Naive thymus-derived CD4-positive, alpha-beta T cell (primary cell): ENCODE results near the gene KCNH8. TPM values are rescaled to one million over a fixed set of nuclear protein-coding genes. Genes with fewer than 3 reads are reported as not detected.

Experiments used
- ATAC-seq: fragments of 150-1000 bp; cut with Tn5 transposase; 2 replicates; pipeline ENCODE4 v1.10.0; 2021; ENCODE audit warnings: mild to moderate bottlenecking, moderate library complexity
- CTCF ChIA-PET: fragments of 350-600 bp; sonication (Branson Sonifier 250); formaldehyde crosslinking; loops from one replicate; lab custom pipeline; 2021; ENCODE audit warnings: antibody characterized with exemption; lab: Charles Lee
- POLR2A ChIA-PET: fragments of 350-600 bp; sonication (Branson Sonifier 250); formaldehyde crosslinking; loops from one replicate; lab custom pipeline; 2021; ENCODE audit warnings: antibody characterized with exemption, inconsistent platforms; lab: Charles Lee
- DNase-seq, 9 donors: peaks; one replicate each; pipeline versions ENCODE4 v3.0.0 to v3.0.0-alpha.2; 2020 to 2022; ENCODE audit warnings: mixed read lengths in 1 of 9
- H3K27ac ChIP-seq: one replicate; pipeline ENCODE4 v1.7.0; 2013; ENCODE audit warnings: mild to moderate bottlenecking, low read depth, low read length, moderate library complexity
- H3K27me3 ChIP-seq, 2 donors: one replicate each; pipeline ENCODE4 v1.7.0; 2013; ENCODE audit warnings: low read length in 2 of 2, mild to moderate bottlenecking in 2 of 2, moderate library complexity in 2 of 2; ENCODE audit not compliant: control insufficient read depth in 2 of 2, insufficient read depth in 2 of 2
- H3K36me3 ChIP-seq, 3 experiments: 1 replicate in 2 of 3; 2 replicates in 1 of 3; pipeline ENCODE4 v1.7.0; 2013; ENCODE audit warnings: low read length in 3 of 3, mild to moderate bottlenecking in 3 of 3, moderate library complexity in 1 of 3; ENCODE audit not compliant: insufficient read depth in 3 of 3, control insufficient read depth in 2 of 3
- H3K4me1 ChIP-seq, 2 donors: one replicate each; pipeline ENCODE4 v1.7.0; 2013; ENCODE audit warnings: low read length in 2 of 2, mild to moderate bottlenecking in 2 of 2, moderate library complexity in 1 of 2; ENCODE audit not compliant: control insufficient read depth in 2 of 2, insufficient read depth in 2 of 2
- H3K4me3 ChIP-seq: 2 replicates; pipeline ENCODE4 v1.7.0; 2013; ENCODE audit warnings: mild to moderate bottlenecking, low read length
- H3K9me3 ChIP-seq, 3 experiments: 1 replicate in 2 of 3; 2 replicates in 1 of 3; pipeline ENCODE4 v1.7.0; 2013; ENCODE audit warnings: low read length in 3 of 3; ENCODE audit not compliant: control insufficient read depth in 2 of 3
- H3K27ac Mint-ChIP-seq, 9 donors: one replicate each; pipeline ENCODE4 v1.8.0; 2020 to 2022; ENCODE audit warnings: mixed read lengths in 9 of 9, mild to moderate bottlenecking in 8 of 9, moderate library complexity in 5 of 9, inconsistent platforms in 2 of 9
- H3K27me3 Mint-ChIP-seq, 5 donors: one replicate each; pipeline ENCODE4 v1.8.0; 2021 to 2022; ENCODE audit warnings: mixed read lengths in 5 of 5, mild to moderate bottlenecking in 1 of 5
- H3K36me3 Mint-ChIP-seq, 5 donors: one replicate each; pipeline ENCODE4 v1.8.0; 2020 to 2022; ENCODE audit warnings: mixed read lengths in 5 of 5, mild to moderate bottlenecking in 3 of 5, inconsistent platforms in 1 of 5
- H3K4me1 Mint-ChIP-seq, 7 donors: one replicate each; pipeline ENCODE4 v1.8.0; 2020 to 2022; ENCODE audit warnings: mixed read lengths in 7 of 7, mild to moderate bottlenecking in 3 of 7, inconsistent platforms in 1 of 7
- H3K4me3 Mint-ChIP-seq, 10 donors: one replicate each; pipeline ENCODE4 v1.8.0; 2020 to 2022; ENCODE audit warnings: mild to moderate bottlenecking in 10 of 10, mixed read lengths in 10 of 10, moderate library complexity in 6 of 10, inconsistent platforms in 2 of 10
- H3K9me3 Mint-ChIP-seq, 11 donors: one replicate each; pipeline ENCODE4 v1.8.0; 2020 to 2022; ENCODE audit warnings: mixed read lengths in 11 of 11, mild to moderate bottlenecking in 4 of 11, inconsistent platforms in 1 of 11, moderate library complexity in 1 of 11
- intact Hi-C, 2 donors: fragments of 100-400 bp; cut with micrococcal nuclease; formaldehyde crosslinking; loops; one replicate each; pipeline ENCODE4 v1.15.1; 2023
- polyA plus RNA-seq, 2 donors: library from polyadenylated mRNA; unstranded; fragments of 300-500 nt; fragmentation: Illumina TruSeq; gene quantifications; one replicate each; pipeline ENCODE4 v1.2.3, GENCODE V29; 2021
- total RNA-seq, 6 experiments: library from RNA in 5 of 6; stranded (reverse) in 5 of 6; gene quantifications; 1 replicate in 5 of 6; 2 replicates in 1 of 6; pipeline ENCODE4 v1.2.3 and lab custom pipeline; 2021 to 2026

KCNH8 gene
- total and polyA plus RNA-seq, 7 experiments from 2014 or later = 0.16 to 0.29 (median 0.22) TPM; not detected in 4

GRCh38 chr3:19396726-19397125 is 248.4 kb downstream of the KCNH8 start:
- Mint-ChIP-seq H3K36me3 (no peaks in the 10 kb centered on the region), H3K9me3 (peaks cover 0 to 3% (median 0%) of the 10 kb centered on the region in 11 donors), H3K4me3 (no peak overlapping the region), H3K27ac (no peak overlapping the region), H3K27me3 (peaks cover 0 to 5% (median 0%) of the 10 kb centered on the region in 5 donors), H3K4me1 (no peaks in the 10 kb centered on the region)
- ATAC-seq (no peak), DNase-seq (no peak)
- H3K4me3 ChIP-seq = no peak overlapping the region
- CTCF ChIA-PET = no interaction called here
- POLR2A ChIA-PET = no interaction called here
- no peaks in the 10 kb centered on the region for H3K36me3 ChIP-seq
- H3K9me3 ChIP-seq = no peaks in the 10 kb centered on the region
- H3K27me3 ChIP-seq = no peaks in the 10 kb centered on the region
- H3K27ac ChIP-seq = no peak overlapping the region
- H3K4me1 ChIP-seq = no peaks in the 10 kb centered on the region
- intact Hi-C loops = no loop called here

GRCh38 chr3:19399356-19399755 is 251.0 kb downstream of the KCNH8 start:
- intact Hi-C loops = no loop called here
- H3K4me3 Mint-ChIP-seq = no peak overlapping the region
- CTCF ChIA-PET = no interaction called here
- DNase-seq (no peak), ATAC-seq (no peak)
- POLR2A ChIA-PET = no interaction called here
- Histone ChIP-seq H3K36me3 (no peaks in the 10 kb centered on the region), H3K9me3 (no peaks in the 10 kb centered on the region), H3K27me3 (no peaks in the 10 kb centered on the region), H3K4me3 (no peak overlapping the region), H3K27ac (no peak overlapping the region), H3K4me1 (no peaks in the 10 kb centered on the region)
- peaks cover 0 to 3% (median 0%) of the 10 kb centered on the region in 11 donors for H3K9me3 Mint-ChIP-seq
- H3K36me3 Mint-ChIP-seq = no peaks in the 10 kb centered on the region
- no peaks in the 10 kb centered on the region for H3K4me1 Mint-ChIP-seq
- peaks cover 0 to 5% (median 0%) of the 10 kb centered on the region in 5 donors for H3K27me3 Mint-ChIP-seq
- H3K27ac Mint-ChIP-seq = no peak overlapping the region

DNA sequence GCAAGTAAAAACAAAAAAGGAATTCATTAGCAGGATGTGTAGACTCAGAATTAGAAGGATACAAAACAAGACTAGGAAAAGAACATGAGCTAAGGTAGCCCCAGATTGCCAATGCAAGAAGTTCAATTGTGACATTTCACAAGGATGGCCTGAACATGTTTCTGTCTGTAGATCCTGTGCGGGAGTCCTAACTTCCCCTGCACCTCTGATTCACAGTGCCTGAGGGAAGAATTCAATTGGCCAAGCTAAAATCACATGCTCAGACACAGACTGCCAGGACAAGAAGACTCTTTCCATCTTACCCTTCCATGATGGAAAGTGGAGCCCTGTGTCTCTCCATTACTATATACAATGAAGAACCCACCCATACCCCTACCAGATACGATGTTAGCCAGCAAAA is 251.5 kb downstream of the KCNH8 start:
- Mint-ChIP-seq H3K9me3 (peaks cover 0 to 3% (median 0%) of the 10 kb centered on the region in 11 donors), H3K4me3 (no peak overlapping the region), H3K27me3 (peaks cover 0 to 5% (median 0%) of the 10 kb centered on the region in 5 donors), H3K4me1 (no peaks in the 10 kb centered on the region), H3K27ac (no peak overlapping the region), H3K36me3 (no peaks in the 10 kb centered on the region)
- Histone ChIP-seq H3K9me3 (no peaks in the 10 kb centered on the region), H3K27me3 (no peaks in the 10 kb centered on the region), H3K36me3 (no peaks in the 10 kb centered on the region), H3K27ac (no peak overlapping the region), H3K4me1 (no peaks in the 10 kb centered on the region), H3K4me3 (no peak overlapping the region)
- ATAC-seq (no peak), DNase-seq (no peak)
- intact Hi-C loops = no loop called here
- CTCF ChIA-PET = interaction anchor here (0.7 kb wide), 2 partner anchors 106 to 123 kb away, joined by 3 to 5 read pairs; no protein-coding TSS in a partner anchor
- POLR2A ChIA-PET = no interaction called here

DNA sequence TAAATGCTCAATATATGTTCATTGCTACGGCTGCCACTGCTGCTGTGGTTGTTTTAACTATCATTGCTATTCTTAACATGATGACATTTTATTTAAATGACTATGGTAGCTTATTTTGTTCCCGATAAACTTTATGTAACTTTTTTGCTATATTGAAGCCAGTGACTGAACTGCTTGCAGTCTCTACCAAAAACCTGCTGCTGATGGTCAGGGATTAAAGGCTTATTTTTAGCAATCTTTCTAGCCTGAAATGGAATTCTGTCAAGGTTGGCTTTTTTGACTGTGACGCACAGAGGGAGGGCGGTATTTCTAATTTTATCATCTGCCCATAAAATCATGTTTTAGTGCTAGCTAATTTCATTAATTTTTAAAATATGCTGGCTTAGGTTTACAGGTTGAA is 271.8 kb downstream of the KCNH8 start:
- Histone ChIP-seq H3K9me3 (no peaks in the 10 kb centered on the region), H3K36me3 (no peaks in the 10 kb centered on the region), H3K4me3 (no peak overlapping the region), H3K27ac (no peak overlapping the region), H3K4me1 (no peaks in the 10 kb centered on the region), H3K27me3 (no peaks in the 10 kb centered on the region)
- ChIA-PET POLR2A (no interaction called here), CTCF (no interaction called here)
- Mint-ChIP-seq H3K9me3 (peaks cover 0 to 5% (median 0%) of the 10 kb centered on the region in 11 donors), H3K27me3 (no peaks in the 10 kb centered on the region), H3K27ac (no peak overlapping the region), H3K4me1 (no peaks in the 10 kb centered on the region), H3K4me3 (no peak overlapping the region), H3K36me3 (no peaks in the 10 kb centered on the region)
- ATAC-seq (no peak), DNase-seq (no peak)
- intact Hi-C loops = no loop called here

DNA sequence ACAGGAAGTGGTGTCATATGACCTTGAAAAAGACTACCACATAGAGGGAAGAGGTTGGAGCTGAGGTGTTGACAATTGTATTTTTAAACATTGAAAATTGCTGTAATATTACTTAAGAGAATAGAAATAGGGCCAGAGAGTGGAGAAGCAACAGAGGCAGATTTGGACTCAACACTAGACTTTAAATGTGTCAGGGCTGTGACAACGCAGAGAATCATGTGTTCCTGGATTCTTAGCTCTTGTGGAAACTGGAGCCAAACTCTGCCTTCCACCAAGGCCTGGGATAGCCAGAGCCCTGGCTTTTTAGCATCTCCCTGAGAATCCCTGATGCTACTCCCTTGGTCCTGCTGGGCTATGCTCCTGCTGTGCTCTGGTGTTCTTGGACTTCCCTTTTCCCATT is 277.5 kb downstream of the KCNH8 start:
- H3K9me3 Mint-ChIP-seq = peaks cover 0 to 5% (median 0%) of the 10 kb centered on the region in 11 donors
- no peaks in the 10 kb centered on the region for H3K36me3 ChIP-seq
- ATAC-seq = no peak
- ChIA-PET CTCF (no interaction called here), POLR2A (no interaction called here)
- no peaks in the 10 kb centered on the region for H3K36me3 Mint-ChIP-seq
- H3K4me3 Mint-ChIP-seq = no peak overlapping the region
- DNase-seq = no peak
- no peaks in the 10 kb centered on the region for H3K27me3 ChIP-seq
- no peaks in the 10 kb centered on the region for H3K27me3 Mint-ChIP-seq
- no peaks in the 10 kb centered on the region for H3K9me3 ChIP-seq
- no peaks in the 10 kb centered on the region for H3K4me1 ChIP-seq
- H3K4me3 ChIP-seq = no peak overlapping the region
- H3K27ac Mint-ChIP-seq = no peak overlapping the region
- H3K4me1 Mint-ChIP-seq = peaks cover 0 to 7% (median 0%) of the 10 kb centered on the region in 7 donors
- intact Hi-C loops = no loop called here
- H3K27ac ChIP-seq = no peak overlapping the region

GRCh38 chr3:19427422-19428149 is 279.3 kb downstream of the KCNH8 start:
- Mint-ChIP-seq H3K27me3 (peaks cover 0 to 5% (median 0%) of the 10 kb centered on the region in 5 donors), H3K27ac (no peak overlapping the region), H3K9me3 (peaks cover 0 to 7% (median 2%) of the 10 kb centered on the region in 11 donors), H3K4me3 (no peak overlapping the region), H3K4me1 (peaks cover 0 to 7% (median 0%) of the 10 kb centered on the region in 7 donors), H3K36me3 (no peaks in the 10 kb centered on the region)
- POLR2A ChIA-PET = no interaction called here
- no peak for DNase-seq
- Histone ChIP-seq H3K9me3 (no peaks in the 10 kb centered on the region), H3K4me3 (no peak overlapping the region), H3K4me1 (no peaks in the 10 kb centered on the region), H3K36me3 (no peaks in the 10 kb centered on the region), H3K27ac (no peak overlapping the region), H3K27me3 (no peaks in the 10 kb centered on the region)
- CTCF ChIA-PET = no interaction called here
- intact Hi-C loops = no loop called here
- no peak for ATAC-seq

- Mint-ChIP-seq H3K4me3 (no peak overlapping the region), H3K36me3 (no peaks in the 10 kb centered on the region), H3K27ac (no peak overlapping the region), H3K9me3 (peaks cover 0 to 7% (median 2%) of the 10 kb centered on the region in 11 donors), H3K27me3 (peaks cover 0 to 10% (median 0%) of the 10 kb centered on the region in 5 donors), H3K4me1 (peaks cover 0 to 7% (median 0%) of the 10 kb centered on the region in 7 donors)
- ChIA-PET CTCF (no interaction called here), POLR2A (no interaction called here)
- Histone ChIP-seq H3K36me3 (no peaks in the 10 kb centered on the region), H3K9me3 (no peaks in the 10 kb centered on the region), H3K4me1 (no peaks in the 10 kb centered on the region), H3K27me3 (no peaks in the 10 kb centered on the region), H3K4me3 (no peak overlapping the region), H3K27ac (no peak overlapping the region)
- intact Hi-C loops = no loop called here
- no peak for ATAC-seq
- DNase-seq = no peak
Measured at GRCh38 chr3:19428729-19429128, 280.4 kb downstream of the KCNH8 start.
